Measurements from ENCODE around the gene CFAP73. TPM values are rescaled to one million over a fixed set of nuclear protein-coding genes. Genes with fewer than 3 reads are reported as not detected.

CFAP73 gene
- total RNA-seq, 1 experiment from 2014 or later = 0.94 TPM

DNA sequence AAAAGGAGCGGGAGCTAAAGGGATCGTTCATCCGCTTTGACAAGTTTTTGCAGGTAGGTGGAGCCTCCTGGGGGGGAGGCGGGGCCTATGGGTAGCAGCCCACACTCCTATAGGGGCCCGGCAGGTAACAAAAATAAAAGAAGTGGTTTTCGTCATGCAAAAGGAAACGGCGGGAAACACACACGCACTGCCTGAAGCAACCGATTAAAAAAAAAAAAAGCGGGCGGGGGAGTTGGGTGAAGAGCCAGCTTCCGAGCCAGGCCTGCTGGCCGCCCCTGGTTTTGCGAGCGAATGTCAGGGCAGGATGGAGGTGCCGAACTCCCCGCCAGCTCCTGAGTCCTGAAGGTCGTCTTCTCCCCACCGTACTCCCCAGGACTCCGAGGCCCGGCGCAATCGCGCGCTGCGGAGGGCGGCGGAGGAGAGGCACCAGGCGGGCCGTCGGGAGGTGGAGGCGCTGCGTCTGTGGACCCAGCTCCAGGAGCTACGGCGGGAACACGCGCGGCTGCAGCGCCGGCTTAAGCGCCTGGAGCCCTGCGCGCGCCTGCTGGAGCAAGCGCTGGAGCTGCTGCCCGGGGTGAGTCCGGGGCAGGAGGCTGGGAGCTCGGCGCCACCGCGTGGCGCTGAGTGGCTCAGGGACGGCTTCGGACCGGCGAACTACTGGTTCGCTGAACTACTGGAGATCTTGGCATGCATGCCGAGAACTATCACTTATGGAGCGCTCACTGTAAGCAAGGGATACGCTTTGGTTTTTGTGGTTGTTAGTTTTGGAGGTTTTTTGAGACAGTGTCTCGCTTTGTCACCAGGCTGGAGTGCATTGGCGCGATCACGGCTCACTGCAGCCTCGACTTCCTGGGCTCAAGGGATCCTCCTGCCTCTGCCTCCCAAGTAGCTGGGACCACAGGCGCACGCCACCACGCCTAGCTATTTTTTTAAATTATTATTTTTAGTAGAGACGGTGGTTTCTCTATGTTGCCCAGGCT is 3.6 kb downstream of the CFAP73 start (continued):
- TF ChIP-seq, protein P1, sequence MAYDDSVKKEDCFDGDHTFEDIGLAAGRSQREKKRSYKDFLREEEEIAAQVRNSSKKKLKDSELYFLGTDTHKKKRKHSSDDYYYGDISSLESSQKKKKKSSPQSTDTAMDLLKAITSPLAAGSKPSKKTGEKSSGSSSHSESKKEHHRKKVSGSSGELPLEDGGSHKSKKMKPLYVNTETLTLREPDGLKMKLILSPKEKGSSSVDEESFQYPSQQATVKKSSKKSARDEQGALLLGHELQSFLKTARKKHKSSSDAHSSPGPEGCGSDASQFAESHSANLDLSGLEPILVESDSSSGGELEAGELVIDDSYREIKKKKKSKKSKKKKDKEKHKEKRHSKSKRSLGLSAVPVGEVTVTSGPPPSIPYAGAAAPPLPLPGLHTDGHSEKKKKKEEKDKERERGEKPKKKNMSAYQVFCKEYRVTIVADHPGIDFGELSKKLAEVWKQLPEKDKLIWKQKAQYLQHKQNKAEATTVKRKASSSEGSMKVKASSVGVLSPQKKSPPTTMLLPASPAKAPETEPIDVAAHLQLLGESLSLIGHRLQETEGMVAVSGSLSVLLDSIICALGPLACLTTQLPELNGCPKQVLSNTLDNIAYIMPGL (CRISPR knock-in tag; IDR thresholded peaks at IDR 0.05) = peak; percentile 79; the same call in 1 of the 2 replicates
- TF ChIP-seq KAT7 (CRISPR knock-in tag; IDR thresholded peaks at IDR 0.05; ENCODE audit: borderline replicate concordance) (no peak), ZBTB21 (CRISPR knock-in tag; IDR thresholded peaks at IDR 0.05; ENCODE audit: borderline replicate concordance) (0 out of 2 replicates have a peak, but pooled peaks have one; percentile 24), IRF2 (CRISPR knock-in tag; IDR thresholded peaks at IDR 0.05; ENCODE audit: borderline replicate concordance, low read depth) (no peak), CREM (CRISPR knock-in tag; IDR thresholded peaks at IDR 0.05) (no peak), ETV6 (CRISPR knock-in tag; IDR thresholded peaks at IDR 0.05) (peak; percentile 73; the same call in 1 of the 2 replicates), ZNF121 (CRISPR knock-in tag; IDR thresholded peaks at IDR 0.05) (no peak), ZNF416 (CRISPR knock-in tag; IDR thresholded peaks at IDR 0.05) (0 out of 2 replicates have a peak, but pooled peaks have one; percentile 23), SP1 (CRISPR knock-in tag; conservative IDR thresholded peaks at IDR 0.05) (peak; percentile 19; the same call in 1 of the 2 replicates), SOX15 (CRISPR knock-in tag; IDR thresholded peaks at IDR 0.05) (no peak), MYBL2 (CRISPR knock-in tag; IDR thresholded peaks at IDR 0.05) (peak; percentile 52; the same call in 1 of the 2 replicates), SMAD3 (CRISPR knock-in tag; IDR thresholded peaks at IDR 0.05; ENCODE audit: borderline replicate concordance) (no peak), NR3C1 (CRISPR knock-in tag; conservative IDR thresholded peaks at IDR 0.05; ENCODE audit: low read depth) (no peak)
- TF ChIP-seq, protein P2, sequence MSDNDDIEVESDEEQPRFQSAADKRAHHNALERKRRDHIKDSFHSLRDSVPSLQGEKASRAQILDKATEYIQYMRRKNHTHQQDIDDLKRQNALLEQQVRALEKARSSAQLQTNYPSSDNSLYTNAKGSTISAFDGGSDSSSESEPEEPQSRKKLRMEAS (CRISPR knock-in tag; IDR thresholded peaks at IDR 0.05) = peak; percentile 64; the same call in 1 of the 2 replicates
- TF ChIP-seq, protein P3, sequence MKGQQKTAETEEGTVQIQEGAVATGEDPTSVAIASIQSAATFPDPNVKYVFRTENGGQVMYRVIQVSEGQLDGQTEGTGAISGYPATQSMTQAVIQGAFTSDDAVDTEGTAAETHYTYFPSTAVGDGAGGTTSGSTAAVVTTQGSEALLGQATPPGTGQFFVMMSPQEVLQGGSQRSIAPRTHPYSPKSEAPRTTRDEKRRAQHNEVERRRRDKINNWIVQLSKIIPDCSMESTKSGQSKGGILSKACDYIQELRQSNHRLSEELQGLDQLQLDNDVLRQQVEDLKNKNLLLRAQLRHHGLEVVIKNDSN (CRISPR knock-in tag; IDR thresholded peaks at IDR 0.05) = peak; percentile 21; the same call in 1 of the 2 replicates
- TF ChIP-seq, protein P4, sequence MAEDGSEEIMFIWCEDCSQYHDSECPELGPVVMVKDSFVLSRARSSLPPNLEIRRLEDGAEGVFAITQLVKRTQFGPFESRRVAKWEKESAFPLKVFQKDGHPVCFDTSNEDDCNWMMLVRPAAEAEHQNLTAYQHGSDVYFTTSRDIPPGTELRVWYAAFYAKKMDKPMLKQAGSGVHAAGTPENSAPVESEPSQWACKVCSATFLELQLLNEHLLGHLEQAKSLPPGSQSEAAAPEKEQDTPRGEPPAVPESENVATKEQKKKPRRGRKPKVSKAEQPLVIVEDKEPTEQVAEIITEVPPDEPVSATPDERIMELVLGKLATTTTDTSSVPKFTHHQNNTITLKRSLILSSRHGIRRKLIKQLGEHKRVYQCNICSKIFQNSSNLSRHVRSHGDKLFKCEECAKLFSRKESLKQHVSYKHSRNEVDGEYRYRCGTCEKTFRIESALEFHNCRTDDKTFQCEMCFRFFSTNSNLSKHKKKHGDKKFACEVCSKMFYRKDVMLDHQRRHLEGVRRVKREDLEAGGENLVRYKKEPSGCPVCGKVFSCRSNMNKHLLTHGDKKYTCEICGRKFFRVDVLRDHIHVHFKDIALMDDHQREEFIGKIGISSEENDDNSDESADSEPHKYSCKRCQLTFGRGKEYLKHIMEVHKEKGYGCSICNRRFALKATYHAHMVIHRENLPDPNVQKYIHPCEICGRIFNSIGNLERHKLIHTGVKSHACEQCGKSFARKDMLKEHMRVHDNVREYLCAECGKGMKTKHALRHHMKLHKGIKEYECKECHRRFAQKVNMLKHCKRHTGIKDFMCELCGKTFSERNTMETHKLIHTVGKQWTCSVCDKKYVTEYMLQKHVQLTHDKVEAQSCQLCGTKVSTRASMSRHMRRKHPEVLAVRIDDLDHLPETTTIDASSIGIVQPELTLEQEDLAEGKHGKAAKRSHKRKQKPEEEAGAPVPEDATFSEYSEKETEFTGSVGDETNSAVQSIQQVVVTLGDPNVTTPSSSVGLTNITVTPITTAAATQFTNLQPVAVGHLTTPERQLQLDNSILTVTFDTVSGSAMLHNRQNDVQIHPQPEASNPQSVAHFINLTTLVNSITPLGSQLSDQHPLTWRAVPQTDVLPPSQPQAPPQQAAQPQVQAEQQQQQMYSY (CRISPR knock-in tag; IDR thresholded peaks at IDR 0.05) = peak; percentile 65; the same call in 1 of the 2 replicates
- TF ChIP-seq, protein P5, sequence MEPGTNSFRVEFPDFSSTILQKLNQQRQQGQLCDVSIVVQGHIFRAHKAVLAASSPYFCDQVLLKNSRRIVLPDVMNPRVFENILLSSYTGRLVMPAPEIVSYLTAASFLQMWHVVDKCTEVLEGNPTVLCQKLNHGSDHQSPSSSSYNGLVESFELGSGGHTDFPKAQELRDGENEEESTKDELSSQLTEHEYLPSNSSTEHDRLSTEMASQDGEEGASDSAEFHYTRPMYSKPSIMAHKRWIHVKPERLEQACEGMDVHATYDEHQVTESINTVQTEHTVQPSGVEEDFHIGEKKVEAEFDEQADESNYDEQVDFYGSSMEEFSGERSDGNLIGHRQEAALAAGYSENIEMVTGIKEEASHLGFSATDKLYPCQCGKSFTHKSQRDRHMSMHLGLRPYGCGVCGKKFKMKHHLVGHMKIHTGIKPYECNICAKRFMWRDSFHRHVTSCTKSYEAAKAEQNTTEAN (CRISPR knock-in tag; IDR thresholded peaks at IDR 0.05) = no peak
- TF ChIP-seq, protein P6, sequence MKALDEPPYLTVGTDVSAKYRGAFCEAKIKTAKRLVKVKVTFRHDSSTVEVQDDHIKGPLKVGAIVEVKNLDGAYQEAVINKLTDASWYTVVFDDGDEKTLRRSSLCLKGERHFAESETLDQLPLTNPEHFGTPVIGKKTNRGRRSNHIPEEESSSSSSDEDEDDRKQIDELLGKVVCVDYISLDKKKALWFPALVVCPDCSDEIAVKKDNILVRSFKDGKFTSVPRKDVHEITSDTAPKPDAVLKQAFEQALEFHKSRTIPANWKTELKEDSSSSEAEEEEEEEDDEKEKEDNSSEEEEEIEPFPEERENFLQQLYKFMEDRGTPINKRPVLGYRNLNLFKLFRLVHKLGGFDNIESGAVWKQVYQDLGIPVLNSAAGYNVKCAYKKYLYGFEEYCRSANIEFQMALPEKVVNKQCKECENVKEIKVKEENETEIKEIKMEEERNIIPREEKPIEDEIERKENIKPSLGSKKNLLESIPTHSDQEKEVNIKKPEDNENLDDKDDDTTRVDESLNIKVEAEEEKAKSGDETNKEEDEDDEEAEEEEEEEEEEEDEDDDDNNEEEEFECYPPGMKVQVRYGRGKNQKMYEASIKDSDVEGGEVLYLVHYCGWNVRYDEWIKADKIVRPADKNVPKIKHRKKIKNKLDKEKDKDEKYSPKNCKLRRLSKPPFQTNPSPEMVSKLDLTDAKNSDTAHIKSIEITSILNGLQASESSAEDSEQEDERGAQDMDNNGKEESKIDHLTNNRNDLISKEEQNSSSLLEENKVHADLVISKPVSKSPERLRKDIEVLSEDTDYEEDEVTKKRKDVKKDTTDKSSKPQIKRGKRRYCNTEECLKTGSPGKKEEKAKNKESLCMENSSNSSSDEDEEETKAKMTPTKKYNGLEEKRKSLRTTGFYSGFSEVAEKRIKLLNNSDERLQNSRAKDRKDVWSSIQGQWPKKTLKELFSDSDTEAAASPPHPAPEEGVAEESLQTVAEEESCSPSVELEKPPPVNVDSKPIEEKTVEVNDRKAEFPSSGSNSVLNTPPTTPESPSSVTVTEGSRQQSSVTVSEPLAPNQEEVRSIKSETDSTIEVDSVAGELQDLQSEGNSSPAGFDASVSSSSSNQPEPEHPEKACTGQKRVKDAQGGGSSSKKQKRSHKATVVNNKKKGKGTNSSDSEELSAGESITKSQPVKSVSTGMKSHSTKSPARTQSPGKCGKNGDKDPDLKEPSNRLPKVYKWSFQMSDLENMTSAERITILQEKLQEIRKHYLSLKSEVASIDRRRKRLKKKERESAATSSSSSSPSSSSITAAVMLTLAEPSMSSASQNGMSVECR (CRISPR knock-in tag; IDR thresholded peaks at IDR 0.05; ENCODE audit: borderline replicate concordance) = peak; percentile 46; the same call in 1 of the 2 replicates
